ENCODE data around the gene AKT3. TPM values are rescaled to one million over a fixed set of nuclear protein-coding genes. Genes with fewer than 3 reads are reported as not detected.

The AKT3 gene
- total RNA-seq, 4 donors from 2014 or later: 3.8 to 31.7 (median 8.6) TPM

- no peak for TF ChIP-seq POLR2A (IDR thresholded peaks at IDR 0.05)
- TF ChIP-seq, protein P1, sequence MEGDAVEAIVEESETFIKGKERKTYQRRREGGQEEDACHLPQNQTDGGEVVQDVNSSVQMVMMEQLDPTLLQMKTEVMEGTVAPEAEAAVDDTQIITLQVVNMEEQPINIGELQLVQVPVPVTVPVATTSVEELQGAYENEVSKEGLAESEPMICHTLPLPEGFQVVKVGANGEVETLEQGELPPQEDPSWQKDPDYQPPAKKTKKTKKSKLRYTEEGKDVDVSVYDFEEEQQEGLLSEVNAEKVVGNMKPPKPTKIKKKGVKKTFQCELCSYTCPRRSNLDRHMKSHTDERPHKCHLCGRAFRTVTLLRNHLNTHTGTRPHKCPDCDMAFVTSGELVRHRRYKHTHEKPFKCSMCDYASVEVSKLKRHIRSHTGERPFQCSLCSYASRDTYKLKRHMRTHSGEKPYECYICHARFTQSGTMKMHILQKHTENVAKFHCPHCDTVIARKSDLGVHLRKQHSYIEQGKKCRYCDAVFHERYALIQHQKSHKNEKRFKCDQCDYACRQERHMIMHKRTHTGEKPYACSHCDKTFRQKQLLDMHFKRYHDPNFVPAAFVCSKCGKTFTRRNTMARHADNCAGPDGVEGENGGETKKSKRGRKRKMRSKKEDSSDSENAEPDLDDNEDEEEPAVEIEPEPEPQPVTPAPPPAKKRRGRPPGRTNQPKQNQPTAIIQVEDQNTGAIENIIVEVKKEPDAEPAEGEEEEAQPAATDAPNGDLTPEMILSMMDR (IDR thresholded peaks at IDR 0.05): no peak
- no peak for TF ChIP-seq EP300 (IDR thresholded peaks at IDR 0.05)
- 93% methylated on average over 2 of the region's 2 CpGs for WGBS
- no peak for DNase-seq (ENCODE audit: low spot score in 2 of 2)
- Histone ChIP-seq H3K9me3 (no peaks in the 10 kb centered on the region), H3K4me3 (no peak overlapping the region), H3K27ac (no peak overlapping the region), H3K4me1 (no peaks in the 10 kb centered on the region), H3K27me3 (no peaks in the 10 kb centered on the region), H3K36me3 (no peaks in the 10 kb centered on the region)
Measured at GRCh38 chr1:243798726-243799125, 51.3 kb downstream of the AKT3 start.

DNA sequence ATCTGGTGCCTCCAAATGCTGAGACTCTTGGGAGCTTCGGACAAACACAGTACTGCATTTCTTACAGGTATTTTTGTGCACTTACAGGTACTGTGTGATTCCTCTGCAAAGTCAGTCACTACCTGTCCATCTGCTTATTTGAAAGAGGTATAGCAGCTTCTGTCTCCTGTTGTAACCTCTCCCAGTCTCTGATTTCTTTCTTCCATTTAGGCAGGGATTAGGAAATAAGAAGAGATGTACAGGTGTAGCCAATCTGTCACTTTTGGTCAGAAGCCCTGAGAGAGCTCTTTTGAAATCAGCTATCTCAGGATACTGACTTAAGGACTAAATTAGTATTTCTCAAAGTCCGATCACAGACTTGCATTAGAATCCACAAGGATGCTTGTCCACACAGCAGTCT, 54.0 kb downstream of the AKT3 start:
- Histone ChIP-seq H3K27ac (no peak overlapping the region), H3K9me3 (no peaks in the 10 kb centered on the region), H3K4me3 (no peak overlapping the region), H3K4me1 (peaks cover 10% of the 10 kb centered on the region), H3K36me3 (no peaks in the 10 kb centered on the region), H3K27me3 (no peaks in the 10 kb centered on the region)
- TF ChIP-seq POLR2AphosphoS5 (IDR thresholded peaks at IDR 0.05) (no peak), EP300 (IDR thresholded peaks at IDR 0.05) (no peak), POLR2A (IDR thresholded peaks at IDR 0.05) (no peak)
- TF ChIP-seq, protein P1 (IDR thresholded peaks at IDR 0.05): no peak
- WGBS: 88% methylated on average over 2 of the region's 2 CpGs
- DNase-seq (ENCODE audit: low spot score in 2 of 2): no peak

DNA sequence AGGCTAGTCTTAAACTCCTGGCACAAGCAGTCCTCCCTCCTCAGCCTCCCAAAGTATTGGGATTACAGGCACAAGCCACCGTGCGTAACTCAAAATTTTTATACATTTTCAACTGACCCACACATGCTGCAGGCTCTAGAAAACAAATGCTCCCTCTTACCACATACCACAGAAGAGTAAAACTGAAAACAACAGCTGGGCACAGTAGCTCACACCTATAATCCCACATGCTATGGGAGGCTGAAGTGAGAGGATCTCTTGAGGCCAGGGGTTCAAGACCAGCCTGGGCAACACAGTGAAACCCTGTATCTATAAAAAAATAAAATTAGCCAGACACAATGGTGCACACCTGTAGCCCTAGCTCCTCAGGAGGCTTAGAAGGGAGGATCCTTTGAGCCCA, 56.7 kb downstream of the AKT3 start:
- no peak overlapping the region for H3K27ac ChIP-seq
- H3K27me3 ChIP-seq: no peaks in the 10 kb centered on the region
- H3K4me1 ChIP-seq: peaks cover 24% of the 10 kb centered on the region
- TF ChIP-seq POLR2A (IDR thresholded peaks at IDR 0.05): no peak
- no peak for TF ChIP-seq POLR2AphosphoS5 (IDR thresholded peaks at IDR 0.05)
- TF ChIP-seq, protein P1 (IDR thresholded peaks at IDR 0.05): no peak
- H3K9me3 ChIP-seq: no peaks in the 10 kb centered on the region
- 75% methylated on average over 2 of the region's 2 CpGs for WGBS
- H3K36me3 ChIP-seq: no peaks in the 10 kb centered on the region
- DNase-seq (ENCODE audit: low spot score in 2 of 2): no peak
- H3K4me3 ChIP-seq: no peak overlapping the region

GRCh38 chr1:243792891-243793290, 57.2 kb downstream of the AKT3 start:
- Histone ChIP-seq H3K27ac (no peak overlapping the region), H3K9me3 (no peaks in the 10 kb centered on the region), H3K4me3 (no peak overlapping the region), H3K27me3 (no peaks in the 10 kb centered on the region), H3K36me3 (no peaks in the 10 kb centered on the region), H3K4me1 (peaks cover 24% of the 10 kb centered on the region)
- WGBS: 48% methylated on average over 3 of the region's 3 CpGs
- no peak for DNase-seq (ENCODE audit: low spot score in 2 of 2)
- no peak for TF ChIP-seq EP300 (IDR thresholded peaks at IDR 0.05)
- TF ChIP-seq POLR2A (IDR thresholded peaks at IDR 0.05): no peak
- no peak for TF ChIP-seq POLR2AphosphoS5 (IDR thresholded peaks at IDR 0.05)
- TF ChIP-seq, protein P1 (IDR thresholded peaks at IDR 0.05): no peak

- Histone ChIP-seq H3K27me3 (no peaks in the 10 kb centered on the region), H3K4me1 (peaks cover 24% of the 10 kb centered on the region), H3K4me3 (no peak overlapping the region), H3K36me3 (no peaks in the 10 kb centered on the region), H3K9me3 (no peaks in the 10 kb centered on the region), H3K27ac (peak overlapping the region; percentile 66)
- no peak for DNase-seq (ENCODE audit: low spot score in 2 of 2)
- no peak for TF ChIP-seq POLR2AphosphoS5 (IDR thresholded peaks at IDR 0.05)
- TF ChIP-seq POLR2A (IDR thresholded peaks at IDR 0.05): no peak
- no peak for TF ChIP-seq EP300 (IDR thresholded peaks at IDR 0.05)
- TF ChIP-seq, protein P1 (IDR thresholded peaks at IDR 0.05): no peak
- 37% methylated on average over 2 of the region's 2 CpGs for WGBS
Measured at GRCh38 chr1:243792401-243792800, 57.6 kb downstream of the AKT3 start.

Measured in suprapubic skin (tissue), 4 donors.